Activated CD4-positive, alpha-beta T cell treated with anti-CD3 and anti-CD28 coated beads, Interleukin-10, Interleukin-2, amounts not matched to agents 100 ng/mL and 50 ng/mL, durations not matched to agents 16 hours and 8 hours (primary cell): ENCODE results near the gene TFCP2.
"Not testable (repeated sequence)": the region's sequence is repeated elsewhere in the genome, so short reads cannot be mapped to it uniquely, and the experiment has no call there.

Experiments used
- DNase-seq: peaks from one replicate; pipeline ENCODE4 v3.0.0-alpha.2; 2020

The TFCP2 gene

GRCh38 chr12:51172515-51173431 is at the start of gene TFCP2:
TFCP2 (minus strand) TSS chr12:51173135; CDS start chr12:51172422, 713 bp downstream.
- peak; percentile 97 for DNase-seq

GRCh38 chr12:51222461-51222860 is 49.5 kb upstream of the TFCP2 start:
- no peak for DNase-seq

GRCh38 chr12:51219857-51220256 is 46.9 kb upstream of the TFCP2 start:
- DNase-seq: not testable (repeated sequence)

- no peak for DNase-seq
These were observed 46.4 kb upstream of the TFCP2 start for GRCh38 chr12:51219322-51219721.

- no peak for DNase-seq
These were observed 45.7 kb upstream of the TFCP2 start for GRCh38 chr12:51218607-51219161.

GRCh38 chr12:51217968-51218606 is 45.2 kb upstream of the TFCP2 start, which contains the start of gene POU6F1:
POU6F1 (minus strand) TSS chr12:51218062; CDS start chr12:51206836, 11,226 bp downstream.
- peak; percentile 76 for DNase-seq

- peak; percentile 35 for DNase-seq
These were observed 44.4 kb upstream of the TFCP2 start for GRCh38 chr12:51217133-51217967.

- DNase-seq: no peak
These were observed 43.7 kb upstream of the TFCP2 start for GRCh38 chr12:51216642-51217041.

GRCh38 chr12:51214895-51215294 is 42.0 kb upstream of the TFCP2 start:
- no peak for DNase-seq

GRCh38 chr12:51210690-51211395 is 37.9 kb upstream of the TFCP2 start:
- no peak for DNase-seq

GRCh38 chr12:51209259-51209658 is 36.3 kb upstream of the TFCP2 start:
- DNase-seq: no peak

GRCh38 chr12:51208016-51208660 is 35.2 kb upstream of the TFCP2 start:
- DNase-seq: no peak

GRCh38 chr12:51205350-51205749 is 32.4 kb upstream of the TFCP2 start:
- DNase-seq: no peak

- peak; percentile 33 for DNase-seq
These were observed 29.8 kb upstream of the TFCP2 start for GRCh38 chr12:51202718-51203117.

GRCh38 chr12:51200806-51201205 is 27.9 kb upstream of the TFCP2 start:
- no peak for DNase-seq

- DNase-seq: no peak
These were observed 27.2 kb upstream of the TFCP2 start for GRCh38 chr12:51200156-51200555.

GRCh38 chr12:51199366-51199945 is 26.5 kb upstream of the TFCP2 start:
- no peak for DNase-seq

GRCh38 chr12:51198568-51199365 is 25.8 kb upstream of the TFCP2 start:
- no peak for DNase-seq

- DNase-seq: no peak
These were observed 25.0 kb upstream of the TFCP2 start for GRCh38 chr12:51197736-51198567.
